Measurements from ENCODE around the gene CA11. TPM values are rescaled to one million over a fixed set of nuclear protein-coding genes. Genes with fewer than 3 reads are reported as not detected.

The CA11 gene
- total RNA-seq, 1 donor from 2014 or later: 12.6 TPM

DNA sequence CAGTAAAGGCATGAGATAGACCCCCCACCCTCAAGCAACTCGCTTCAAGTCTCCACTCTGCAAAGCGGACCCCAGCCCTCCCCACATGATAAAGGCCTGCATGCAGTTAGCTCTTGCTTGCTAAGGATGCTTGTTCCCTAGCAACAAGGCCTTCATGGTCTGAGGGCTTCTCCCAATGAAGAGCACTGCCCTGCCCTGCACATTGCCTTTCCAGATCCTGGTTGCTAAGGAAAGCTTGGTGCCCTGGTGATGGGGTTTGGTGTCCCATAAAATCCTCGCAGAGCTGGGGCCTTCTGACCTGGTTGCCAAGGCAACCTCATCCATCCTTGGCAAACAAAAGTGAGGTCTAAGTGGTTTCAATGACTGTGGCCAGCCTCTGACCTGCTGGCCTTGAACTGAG is 14.8 kb downstream of the CA11 start:
- FAIRE-seq (no peak), DNase-seq (ENCODE audit: low spot score in 2 of 2) (no peak)

GRCh38 chr19:48630296-48631063 is 15.5 kb downstream of the CA11 start:
- FAIRE-seq: no peak
- DNase-seq (ENCODE audit: low spot score in 2 of 2): no peak

DNA sequence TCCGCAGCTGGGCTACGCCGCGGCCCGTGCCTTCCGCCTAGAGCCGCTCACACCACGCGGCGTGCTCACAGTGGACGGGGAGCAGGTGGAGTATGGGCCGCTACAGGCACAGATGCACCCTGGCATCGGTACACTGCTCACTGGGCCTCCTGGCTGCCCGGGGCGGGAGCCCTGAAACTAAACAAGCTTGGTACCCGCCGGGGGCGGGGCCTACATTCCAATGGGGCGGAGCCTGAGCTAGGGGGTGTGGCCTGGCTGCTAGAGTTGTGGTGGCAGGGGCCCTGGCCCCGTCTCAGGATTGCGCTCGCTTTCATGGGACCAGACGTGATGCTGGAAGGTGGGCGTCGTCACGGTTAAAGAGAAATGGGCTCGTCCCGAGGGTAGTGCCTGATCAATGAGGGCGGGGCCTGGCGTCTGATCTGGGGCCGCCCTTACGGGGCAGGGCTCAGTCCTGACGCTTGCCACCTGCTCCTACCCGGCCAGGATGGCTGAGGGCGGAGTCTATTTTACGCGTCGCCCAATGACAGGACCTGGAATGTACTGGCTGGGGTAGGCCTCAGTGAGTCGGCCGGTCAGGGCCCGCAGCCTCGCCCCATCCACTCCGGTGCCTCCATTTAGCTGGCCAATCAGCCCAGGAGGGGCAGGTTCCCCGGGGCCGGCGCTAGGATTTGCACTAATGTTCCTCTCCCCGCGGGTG is 16.2 kb downstream of the CA11 start:
- no peak for FAIRE-seq
- DNase-seq (ENCODE audit: low spot score in 2 of 2): peak in 1 of 2 donors; percentile 63

DNA sequence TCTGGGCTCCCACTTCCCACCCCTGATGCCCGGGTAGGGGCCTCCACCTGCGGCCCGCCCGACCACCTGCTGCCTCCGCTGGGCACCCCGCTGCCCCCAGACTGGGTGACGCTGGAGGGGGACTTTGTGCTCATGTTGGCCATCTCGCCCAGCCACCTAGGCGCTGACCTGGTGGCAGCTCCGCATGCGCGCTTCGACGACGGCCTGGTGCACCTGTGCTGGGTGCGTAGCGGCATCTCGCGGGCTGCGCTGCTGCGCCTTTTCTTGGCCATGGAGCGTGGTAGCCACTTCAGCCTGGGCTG is 16.7 kb downstream of the CA11 start:
- FAIRE-seq (no peak), DNase-seq (ENCODE audit: low spot score in 2 of 2) (no peak)

DNA sequence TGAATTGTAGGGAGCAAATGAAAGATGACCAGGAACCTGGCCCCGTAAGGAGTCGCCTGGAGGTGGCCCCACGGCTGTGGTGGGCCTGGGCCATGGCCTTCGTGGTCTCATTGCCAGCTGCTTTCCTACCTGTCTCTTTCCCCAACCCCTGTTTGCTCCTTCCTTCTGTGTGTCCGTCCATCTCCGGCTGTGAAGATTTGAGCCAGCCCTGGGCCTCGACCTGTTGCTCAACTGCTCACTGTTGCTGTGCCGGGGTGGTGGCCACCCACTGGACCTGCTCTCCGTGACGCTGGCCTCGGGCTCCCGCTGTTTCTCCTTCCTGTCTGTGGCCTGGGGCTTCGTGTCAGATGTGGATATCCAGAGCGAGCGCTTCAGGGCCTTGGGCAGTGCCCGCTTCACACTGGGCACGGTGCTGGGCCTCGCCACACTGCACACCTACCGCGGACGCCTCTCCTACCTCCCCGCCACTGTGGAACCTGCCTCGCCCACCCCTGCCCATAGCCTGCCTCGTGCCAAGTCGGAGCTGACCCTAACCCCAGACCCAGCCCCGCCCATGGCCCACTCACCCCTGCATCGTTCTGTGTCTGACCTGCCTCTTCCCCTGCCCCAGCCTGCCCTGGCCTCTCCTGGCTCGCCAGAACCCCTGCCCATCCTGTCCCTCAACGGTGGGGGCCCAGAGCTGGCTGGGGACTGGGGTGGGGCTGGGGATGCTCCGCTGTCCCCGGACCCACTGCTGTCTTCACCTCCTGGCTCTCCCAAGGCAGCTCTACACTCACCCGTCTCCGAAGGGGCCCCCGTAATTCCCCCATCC is 17.3 kb downstream of the CA11 start:
- FAIRE-seq: no peak
- no peak for DNase-seq (ENCODE audit: low spot score in 2 of 2)

DNA sequence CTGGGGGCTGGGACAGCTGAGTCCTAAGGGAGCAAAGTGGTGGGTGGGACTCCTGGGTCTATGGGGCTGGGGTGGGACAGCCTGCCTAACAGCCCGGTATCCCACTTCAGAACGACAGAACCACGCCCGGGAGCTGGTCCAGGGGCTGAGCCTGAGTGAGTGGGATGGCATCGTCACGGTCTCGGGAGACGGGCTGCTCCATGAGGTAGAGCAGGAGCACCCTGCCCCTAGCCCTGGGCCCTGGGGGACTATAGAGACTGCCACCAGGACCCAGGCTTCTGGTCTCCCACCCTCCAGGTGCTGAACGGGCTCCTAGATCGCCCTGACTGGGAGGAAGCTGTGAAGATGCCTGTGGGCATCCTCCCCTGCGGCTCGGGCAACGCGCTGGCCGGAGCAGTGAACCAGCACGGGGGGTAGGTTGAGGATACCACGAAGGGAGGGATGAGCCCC is 18.1 kb downstream of the CA11 start:
- FAIRE-seq: no peak
- no peak for DNase-seq (ENCODE audit: low spot score in 2 of 2)

DNA sequence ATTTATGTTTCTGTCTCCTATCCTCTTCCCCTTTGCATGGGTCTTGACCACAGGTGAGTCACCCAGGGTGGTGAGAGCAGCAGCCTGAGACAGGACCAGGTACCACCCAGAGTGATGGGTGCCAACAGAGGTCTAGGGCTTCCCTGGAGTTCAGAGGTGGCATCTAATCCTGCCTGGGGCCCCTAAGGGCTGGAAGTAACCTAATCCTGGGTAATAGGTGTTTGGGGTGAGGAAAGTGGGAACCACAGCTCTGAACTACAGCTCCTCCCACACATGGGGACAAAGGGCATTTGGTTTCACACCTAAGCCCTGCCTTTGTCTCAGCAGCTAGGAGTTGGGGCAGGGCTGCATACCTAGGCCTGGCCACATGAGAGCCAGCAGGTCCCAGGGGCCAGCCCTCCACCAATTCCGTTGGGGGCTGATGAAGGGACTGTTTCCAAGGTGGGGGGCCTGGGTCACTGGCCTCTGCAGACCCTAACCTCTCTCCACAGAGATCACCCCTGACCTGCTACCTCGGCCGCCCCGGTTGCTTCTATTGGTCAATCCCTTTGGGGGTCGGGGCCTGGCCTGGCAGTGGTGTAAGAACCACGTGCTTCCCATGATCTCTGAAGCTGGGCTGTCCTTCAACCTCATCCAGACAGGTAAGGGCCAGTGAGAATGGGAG is 18.7 kb downstream of the CA11 start:
- FAIRE-seq (no peak), DNase-seq (ENCODE audit: low spot score in 2 of 2) (no peak)

GRCh38 chr19:48625891-48626327 is 20.1 kb downstream of the CA11 start:
- no peak for FAIRE-seq
- DNase-seq (ENCODE audit: low spot score in 2 of 2): no peak

GRCh38 chr19:48624791-48625723 is 20.9 kb downstream of the CA11 start:
- FAIRE-seq (no peak), DNase-seq (ENCODE audit: low spot score in 2 of 2) (no peak)

- peak; percentile 91 to 95 for DNase-seq (ENCODE audit: low spot score in 2 of 2)
- no peak for FAIRE-seq
Measured at GRCh38 chr19:48624067-48624594, 21.9 kb downstream of the CA11 start.

DNA sequence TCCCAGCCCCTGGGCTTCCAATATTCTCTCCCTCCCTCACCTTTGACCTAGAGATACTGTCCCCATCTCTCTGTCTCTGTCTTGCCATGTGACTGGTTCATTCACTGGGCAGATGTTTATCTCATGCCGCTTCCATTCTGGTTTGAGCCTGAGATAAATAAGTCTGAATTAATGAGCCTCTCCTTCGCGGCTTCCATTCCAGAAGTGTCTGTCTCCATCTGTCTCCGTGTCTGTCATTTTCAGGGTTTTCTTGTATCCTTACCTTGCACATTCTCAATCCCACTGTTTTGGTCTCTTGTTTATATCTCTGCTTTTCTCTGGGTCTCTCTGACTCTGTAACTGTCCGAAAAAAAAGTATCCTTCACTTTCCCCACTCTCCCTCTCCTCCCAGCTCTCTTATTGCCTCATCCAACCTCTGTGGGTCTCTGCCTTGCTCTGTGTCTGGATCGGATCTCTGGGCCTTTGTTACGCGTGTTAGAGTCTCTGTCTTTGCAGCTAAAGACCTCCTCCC is 22.4 kb downstream of the CA11 start:
- no peak for FAIRE-seq
- no peak for DNase-seq (ENCODE audit: low spot score in 2 of 2)

- FAIRE-seq (no peak), DNase-seq (ENCODE audit: low spot score in 2 of 2) (no peak)
Measured at GRCh38 chr19:48619692-48620585, 26.0 kb downstream of the CA11 start.

- DNase-seq (ENCODE audit: low spot score in 2 of 2) (peak; percentile 97 to 99), FAIRE-seq (peak; percentile 10)
Measured at GRCh38 chr19:48618916-48619691, 26.9 kb downstream of the CA11 start, which contains the start of the genes RPL18 and SPHK2. Gene RPL18 (minus strand): TSS chr19:48619178. CDS start chr19:48619143, 35 bp downstream. Gene SPHK2 (plus strand): TSS chr19:48619506. CDS start chr19:48620515, 1,009 bp downstream.

DNA sequence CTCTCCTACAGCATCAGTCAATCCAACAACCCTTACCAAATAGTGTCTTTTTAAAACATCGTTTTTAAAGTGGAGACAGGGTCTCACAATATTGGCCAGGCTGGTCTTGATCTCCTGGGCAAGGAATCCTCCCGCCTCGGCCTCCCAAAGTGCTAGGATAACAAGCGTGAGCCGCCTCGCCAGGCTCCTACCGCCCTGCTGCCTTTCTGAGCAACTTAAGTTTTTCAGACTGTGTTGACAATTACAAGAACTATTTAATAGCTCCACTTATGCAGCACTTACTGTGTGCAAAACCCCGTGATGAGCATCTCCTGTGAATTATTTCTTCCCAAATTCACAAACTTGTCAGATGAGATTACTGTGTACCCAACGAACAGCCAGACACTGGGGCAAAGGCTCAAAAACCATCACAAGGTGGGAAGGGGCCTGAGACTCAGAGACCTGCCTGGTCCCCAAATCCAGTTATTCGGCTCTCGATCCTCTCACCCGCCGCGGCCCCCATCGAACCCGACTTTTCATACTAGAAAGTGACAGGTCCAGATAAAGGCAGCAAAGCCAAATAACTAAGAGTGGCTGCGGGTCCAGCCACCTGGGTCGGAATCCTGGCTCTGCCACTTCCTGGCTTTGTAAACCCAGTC is 27.6 kb downstream of the CA11 start:
- no peak for DNase-seq (ENCODE audit: low spot score in 2 of 2)
- FAIRE-seq: no peak

- no peak for DNase-seq (ENCODE audit: low spot score in 2 of 2)
- no peak for FAIRE-seq
Measured at GRCh38 chr19:48617146-48617937, 28.6 kb downstream of the CA11 start.

Data from frontal cortex (tissue), 4 donors.